HPDE6-E6E7 (cell line): ENCODE results near the gene NEK5.
"Not testable (repeated sequence)": the region's sequence is repeated elsewhere in the genome, so short reads cannot be mapped to it uniquely, and the experiment has no call there.

Experiments
- DNase-seq: peaks from one replicate; pipeline ENCODE4 v3.0.0; 2011; ENCODE audit warnings: missing footprints; ENCODE audit errors: extremely low spot score

NEK5 gene

DNA sequence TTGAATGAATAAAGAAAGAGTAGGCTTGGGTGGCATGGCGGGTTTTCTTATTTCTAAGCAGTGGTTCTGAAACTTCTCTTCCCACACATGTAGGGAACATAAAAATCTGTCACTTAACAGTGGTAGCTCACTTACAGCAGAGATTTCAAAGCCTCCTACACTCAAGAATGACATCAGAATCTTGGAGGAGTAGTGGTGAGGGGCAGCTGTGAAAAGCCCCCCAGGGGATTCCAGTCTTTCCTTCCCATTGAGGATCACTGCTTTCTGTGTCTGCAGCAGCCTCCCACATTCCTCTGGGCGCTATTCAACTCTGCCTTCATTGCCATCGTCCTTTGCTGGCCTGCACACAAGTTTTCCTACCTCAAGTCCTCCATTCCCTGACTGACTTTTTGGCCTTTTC is 8.6 kb upstream of the NEK5 start:
- DNase-seq: no peak

GRCh38 chr13:52136763-52137162 is 7.9 kb upstream of the NEK5 start:
- no peak for DNase-seq

- DNase-seq: no peak
These were observed 1.8 kb upstream of the NEK5 start for GRCh38 chr13:52130641-52131040.

DNA sequence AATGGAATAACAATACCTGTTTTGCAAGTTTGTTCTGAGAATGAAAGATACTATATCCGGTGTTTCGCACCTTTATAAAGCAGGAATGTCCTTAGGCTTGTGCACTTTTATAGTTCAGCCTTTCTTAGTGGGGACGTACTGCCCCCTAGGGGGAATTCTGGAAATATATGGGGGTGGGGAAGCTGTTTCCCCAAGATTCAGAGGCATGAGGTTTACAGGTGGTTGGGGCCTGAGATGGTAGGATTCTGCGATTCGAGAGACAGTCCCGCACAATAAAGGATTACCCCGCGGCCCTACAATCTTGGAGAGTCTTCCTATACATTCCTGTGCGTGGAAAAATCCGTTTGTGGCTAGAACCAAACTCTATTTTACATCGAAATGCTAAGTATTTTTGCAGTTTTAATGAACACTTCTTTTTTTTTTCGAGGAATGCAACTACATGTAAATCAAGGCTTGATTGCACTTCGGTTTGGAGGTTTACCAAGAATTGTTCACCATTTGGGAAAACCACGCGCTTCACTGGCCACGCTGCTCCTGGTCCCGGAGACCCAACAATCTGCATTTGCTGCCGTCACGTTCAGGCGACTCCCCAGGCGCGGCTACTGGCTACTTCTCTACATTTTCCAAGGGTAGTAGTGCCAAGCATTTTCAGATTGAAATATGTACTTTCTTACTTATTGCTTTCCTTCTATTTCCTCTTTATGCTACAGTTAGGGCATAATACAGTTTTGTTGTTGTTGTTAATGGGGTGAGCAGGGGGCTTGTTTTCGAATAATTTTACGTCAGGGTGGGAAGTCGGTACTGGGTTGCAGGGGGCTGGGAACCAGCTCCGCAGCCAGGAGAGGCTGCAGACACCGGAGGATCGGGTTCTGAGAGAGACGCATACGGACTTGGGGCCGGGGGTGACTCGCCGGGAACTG is 830 bp downstream of the NEK5 start:
- DNase-seq: peak; percentile 3

GRCh38 chr13:52127378-52127777 is 1.5 kb downstream of the NEK5 start:
- DNase-seq: no peak

GRCh38 chr13:52125547-52125946 is 3.3 kb downstream of the NEK5 start:
- no peak for DNase-seq

DNA sequence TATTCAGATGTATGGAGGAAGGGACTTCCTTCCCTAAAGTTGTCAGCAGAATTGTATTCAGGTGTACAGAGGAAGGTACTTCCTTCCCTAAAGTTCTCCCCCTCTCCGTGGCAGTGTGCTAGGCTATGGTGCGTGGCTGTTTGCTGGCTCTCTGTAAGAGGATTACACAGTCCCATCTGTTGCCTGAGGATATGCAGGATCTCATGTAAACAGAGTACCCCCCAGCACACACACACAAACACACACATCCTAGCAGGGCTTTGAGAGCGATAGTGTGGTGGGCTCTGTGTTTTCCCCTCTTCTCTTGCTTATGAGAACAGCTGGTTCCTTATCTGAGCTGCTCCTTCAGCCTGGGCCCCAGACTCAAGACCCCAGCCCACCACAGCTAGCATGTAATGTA is 10.3 kb downstream of the NEK5 start:
- no peak for DNase-seq

DNA sequence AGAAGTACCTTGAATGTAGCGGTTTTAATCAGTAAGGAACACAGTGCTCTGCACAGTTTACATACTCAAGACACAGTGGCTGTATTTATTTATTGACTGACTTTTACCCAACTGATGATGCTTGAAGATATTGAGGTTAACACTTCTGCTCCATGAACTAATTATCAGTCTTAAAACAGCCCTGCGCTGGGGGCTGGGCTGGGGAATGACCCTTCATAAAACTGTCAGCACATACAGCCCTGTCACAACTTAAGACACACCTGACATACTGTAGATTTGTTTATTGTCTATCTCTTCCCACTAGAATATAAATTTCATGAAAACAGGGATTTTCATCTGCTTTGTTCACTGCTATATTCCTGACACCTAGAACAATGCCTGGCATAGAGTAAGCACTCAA is 10.8 kb downstream of the NEK5 start:
- DNase-seq: no peak

DNA sequence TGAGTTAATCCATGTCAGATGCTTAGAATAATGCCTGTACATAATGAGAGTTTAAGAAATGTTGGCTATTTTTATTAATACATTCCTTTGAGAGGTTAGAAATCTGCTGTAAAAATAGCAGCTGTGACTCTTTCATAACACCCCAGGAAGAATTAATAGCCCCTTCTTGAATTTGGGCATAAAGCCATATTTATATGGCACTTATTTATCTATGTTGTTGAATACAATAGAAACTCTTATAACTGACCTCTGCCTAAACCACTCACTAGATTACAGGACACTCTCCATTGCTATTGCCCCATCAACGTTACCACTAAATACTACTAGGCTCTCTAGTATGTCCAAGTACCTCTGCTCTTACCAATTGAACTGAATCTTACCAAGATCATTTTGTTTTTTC is 16.3 kb downstream of the NEK5 start:
- DNase-seq: no peak

- DNase-seq: no peak
These were observed 19.7 kb downstream of the NEK5 start for GRCh38 chr13:52109116-52109670.

GRCh38 chr13:52105841-52106240 is 23.0 kb downstream of the NEK5 start:
- DNase-seq: no peak

DNA sequence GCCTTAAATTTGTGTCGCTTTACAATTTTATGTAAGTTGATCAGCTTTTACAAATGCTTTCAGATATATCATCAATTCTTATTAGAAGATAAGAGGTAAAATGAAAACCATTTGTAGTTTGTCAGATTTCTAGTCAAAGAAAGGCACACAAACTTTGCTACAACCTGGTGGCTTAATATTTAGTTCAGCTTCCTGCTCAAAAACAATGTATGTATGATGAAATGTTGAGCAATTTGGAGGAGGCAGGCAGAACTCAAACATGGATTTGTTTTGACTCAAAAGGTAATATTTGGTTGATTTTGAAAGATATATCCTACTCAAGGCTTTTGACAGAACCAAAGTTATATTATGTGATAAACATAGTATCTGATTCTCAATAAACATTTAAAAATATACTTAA is 24.2 kb downstream of the NEK5 start:
- DNase-seq: no peak

DNA sequence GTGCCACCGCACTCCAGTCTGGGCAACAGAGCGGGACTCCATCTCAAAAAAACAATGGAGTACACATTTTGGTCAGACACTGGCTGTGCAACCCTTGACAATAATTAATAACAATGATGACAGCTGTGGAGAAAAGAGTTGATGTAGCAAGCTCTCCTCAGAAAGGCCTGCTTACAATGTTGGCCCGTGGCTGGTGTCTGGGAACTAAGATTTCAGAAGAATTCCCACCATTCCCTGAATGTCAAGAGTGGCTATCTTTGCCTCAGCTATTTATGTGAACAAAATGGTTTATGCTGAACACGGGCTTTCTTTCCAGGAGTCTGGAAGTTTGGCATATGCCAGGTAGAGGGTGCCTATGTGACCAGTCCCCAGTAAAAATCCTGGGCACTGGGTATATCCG is 25.5 kb downstream of the NEK5 start:
- DNase-seq: no peak

DNA sequence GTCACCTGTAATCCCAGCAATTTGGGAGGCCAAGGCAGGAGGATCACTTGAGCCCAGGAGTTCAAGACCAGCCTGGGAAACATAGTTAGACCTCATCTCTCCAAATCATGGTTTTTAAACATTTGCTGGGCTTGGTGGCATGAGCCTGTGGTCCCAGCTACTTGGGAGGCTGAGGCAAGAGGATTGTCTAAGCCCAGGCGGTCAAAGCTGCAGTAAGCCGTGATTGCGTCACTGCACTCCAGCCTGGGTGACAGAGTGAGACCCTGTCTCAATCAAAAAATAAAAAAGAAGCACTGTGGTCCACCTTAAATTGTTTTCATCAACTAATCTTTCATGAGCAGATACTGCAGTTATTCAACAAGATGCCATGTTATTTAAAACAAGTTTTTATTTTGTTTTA is 26.4 kb downstream of the NEK5 start:
- not testable (repeated sequence) for DNase-seq

DNA sequence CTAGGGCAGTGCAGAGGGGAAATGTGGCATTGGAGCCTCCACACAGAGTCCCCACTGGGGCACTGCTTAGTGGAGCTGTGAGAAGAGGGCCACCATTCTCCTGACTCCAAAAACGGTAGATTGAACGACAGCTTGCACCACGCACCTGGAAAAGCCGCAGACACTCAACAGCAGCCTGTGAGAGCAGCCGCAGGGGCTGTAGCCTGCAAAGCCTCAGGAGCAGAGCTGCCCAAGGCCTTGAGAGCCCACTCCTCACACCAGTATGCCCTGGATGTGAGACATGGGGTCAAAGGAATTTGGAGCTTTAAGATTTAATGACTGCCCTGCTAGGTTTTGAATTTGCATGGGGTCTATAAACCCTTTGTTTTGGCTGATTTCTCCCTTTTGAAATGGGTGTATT is 31.7 kb downstream of the NEK5 start:
- no peak for DNase-seq

GRCh38 chr13:52096748-52097147 is 32.1 kb downstream of the NEK5 start:
- no peak for DNase-seq

DNA sequence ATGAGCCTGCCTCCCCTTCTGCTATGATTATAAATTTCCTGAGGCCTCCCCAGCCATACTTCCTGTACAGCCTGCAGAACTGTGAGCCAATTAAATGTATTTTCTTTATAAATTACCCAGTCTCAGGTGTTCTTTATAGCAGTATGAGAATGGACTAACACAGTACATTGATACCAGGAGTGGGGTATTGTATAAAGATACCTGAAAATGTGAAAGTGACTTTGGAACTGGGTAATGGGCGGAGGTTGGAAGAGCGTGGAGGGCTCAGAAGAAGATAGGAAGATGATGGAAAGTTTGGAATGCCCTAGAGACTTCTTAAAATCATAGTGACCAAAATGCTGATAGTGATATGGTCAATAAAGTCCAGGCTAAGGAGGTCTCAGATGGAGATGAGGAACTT is 32.8 kb downstream of the NEK5 start:
- DNase-seq: no peak

- DNase-seq: no peak
These were observed 36.8 kb downstream of the NEK5 start for GRCh38 chr13:52092087-52092486.

DNA sequence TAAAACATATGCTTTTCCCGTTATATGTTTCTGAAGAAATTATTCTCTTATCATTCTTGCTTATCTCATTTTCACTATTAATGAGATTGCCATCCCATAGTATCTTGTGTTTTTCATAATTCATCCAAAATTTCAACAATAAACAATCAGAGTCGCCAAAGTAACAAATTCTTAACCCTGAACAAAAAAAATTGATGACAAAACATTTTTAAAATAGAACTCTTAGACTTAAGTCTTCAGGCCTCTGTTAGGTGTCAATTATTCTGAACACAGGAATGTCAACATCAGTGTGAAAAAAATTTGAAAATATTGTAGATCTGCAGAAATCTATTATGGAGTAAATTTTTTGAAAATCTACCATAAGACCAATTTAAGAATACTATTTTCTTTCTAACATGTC is 37.4 kb downstream of the NEK5 start:
- DNase-seq: no peak

DNA sequence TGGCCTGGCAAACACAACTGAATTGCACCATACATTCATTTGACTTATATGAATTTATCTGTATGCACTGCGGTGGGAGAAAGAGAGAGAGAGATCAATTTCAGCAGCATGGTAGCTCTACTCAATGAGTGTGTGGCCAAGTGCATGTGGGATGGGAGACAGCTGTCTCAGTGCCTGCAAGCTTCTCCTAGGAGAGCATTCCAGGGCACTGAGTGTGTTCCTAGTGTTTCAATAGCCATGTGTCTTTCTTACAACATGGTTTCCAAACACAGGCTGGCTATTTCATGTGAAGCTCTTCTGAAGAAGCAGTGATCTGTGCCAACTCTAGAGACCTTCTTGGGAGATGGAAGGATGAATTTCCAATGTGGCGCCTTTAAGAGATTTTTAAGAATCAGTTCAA is 43.5 kb downstream of the NEK5 start:
- no peak for DNase-seq

- not testable (repeated sequence) for DNase-seq
These were observed 43.9 kb downstream of the NEK5 start for GRCh38 chr13:52084981-52085380.

DNA sequence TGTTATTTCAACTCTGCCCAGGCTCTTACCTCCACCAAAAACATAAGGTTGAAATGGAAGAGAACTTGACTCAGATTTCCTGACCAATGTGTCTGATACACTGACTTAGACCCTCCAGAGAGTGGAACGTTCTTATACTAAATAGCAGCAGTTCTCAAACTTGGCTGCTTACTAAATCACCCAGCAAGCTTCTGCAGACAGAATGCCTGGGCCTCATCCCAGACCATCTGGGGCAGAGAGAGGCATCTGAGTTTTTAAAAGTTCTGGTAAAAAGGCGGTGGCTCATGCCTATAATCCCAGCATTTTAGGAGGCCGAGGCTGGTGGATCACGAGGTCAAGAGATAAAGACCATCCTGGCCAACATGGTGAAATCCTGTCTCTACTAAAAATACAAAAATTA is 46.3 kb downstream of the NEK5 start:
- no peak for DNase-seq

- DNase-seq: not testable (repeated sequence)
These were observed 49.0 kb downstream of the NEK5 start for GRCh38 chr13:52079891-52080290.
